ENCODE results near the gene LTBP1.

Gene LTBP1

GRCh38 chr2:33077311-33077710 is 130.6 kb downstream of the LTBP1 start:
- DNase-seq (ENCODE audit: low spot score) = no peak

GRCh38 chr2:33077844-33078243 is 131.1 kb downstream of the LTBP1 start:
- DNase-seq (ENCODE audit: low spot score) = no peak

- no peak for DNase-seq (ENCODE audit: low spot score)
Measured at GRCh38 chr2:33081691-33082090, 134.9 kb downstream of the LTBP1 start.

- DNase-seq (ENCODE audit: low spot score) = no peak
Measured at GRCh38 chr2:33083699-33084387, 137.1 kb downstream of the LTBP1 start.

- DNase-seq (ENCODE audit: low spot score) = no peak
Measured at GRCh38 chr2:33084433-33084832, 137.7 kb downstream of the LTBP1 start.

- no peak for DNase-seq (ENCODE audit: low spot score)
Measured at GRCh38 chr2:33085646-33086045, 138.9 kb downstream of the LTBP1 start.

GRCh38 chr2:33086400-33087015 is 139.8 kb downstream of the LTBP1 start:
- no peak for DNase-seq (ENCODE audit: low spot score)

- no peak for DNase-seq (ENCODE audit: low spot score)
Measured at GRCh38 chr2:33090553-33091134, 143.9 kb downstream of the LTBP1 start.

- no peak for DNase-seq (ENCODE audit: low spot score)
Measured at GRCh38 chr2:33091541-33092123, 144.9 kb downstream of the LTBP1 start.

- DNase-seq (ENCODE audit: low spot score) = no peak
Measured at GRCh38 chr2:33093283-33093993, 146.7 kb downstream of the LTBP1 start.

- no peak for DNase-seq (ENCODE audit: low spot score)
Measured at GRCh38 chr2:33094303-33094702, 147.6 kb downstream of the LTBP1 start.

GRCh38 chr2:33099989-33100388 is 153.2 kb downstream of the LTBP1 start:
- DNase-seq (ENCODE audit: low spot score) = no peak

- DNase-seq (ENCODE audit: low spot score) = no peak
Measured at GRCh38 chr2:33100921-33101320, 154.2 kb downstream of the LTBP1 start.

- DNase-seq (ENCODE audit: low spot score) = peak; percentile 29
Measured at GRCh38 chr2:33104052-33104623, 157.4 kb downstream of the LTBP1 start.

GRCh38 chr2:33104726-33105125 is 158.0 kb downstream of the LTBP1 start:
- no peak for DNase-seq (ENCODE audit: low spot score)

- no peak for DNase-seq (ENCODE audit: low spot score)
Measured at GRCh38 chr2:33106115-33106514, 159.4 kb downstream of the LTBP1 start.

GRCh38 chr2:33107690-33108482 is 161.1 kb downstream of the LTBP1 start:
- DNase-seq (ENCODE audit: low spot score) = no peak

- DNase-seq (ENCODE audit: low spot score) = peak; percentile 28
Measured at GRCh38 chr2:33108483-33109443, 162.0 kb downstream of the LTBP1 start.

GRCh38 chr2:33110461-33110860 is 163.7 kb downstream of the LTBP1 start:
- DNase-seq (ENCODE audit: low spot score) = no peak

GRCh38 chr2:33111002-33111446 is 164.3 kb downstream of the LTBP1 start:
- DNase-seq (ENCODE audit: low spot score) = no peak
